HG02763 (cell line): ENCODE results near the gene RAD51B.
"Not testable (repeated sequence)": the region's sequence is repeated elsewhere in the genome, so short reads cannot be mapped to it uniquely, and the experiment has no call there.

Experiments
- ATAC-seq: cut with Tn5 transposase; IDR thresholded peaks from one replicate; pipeline ENCODE4 v1.9.1; 2021; ENCODE audit warnings: mild to moderate bottlenecking, moderate library complexity; ENCODE audit not compliant: unreplicated experiment

The RAD51B gene

DNA sequence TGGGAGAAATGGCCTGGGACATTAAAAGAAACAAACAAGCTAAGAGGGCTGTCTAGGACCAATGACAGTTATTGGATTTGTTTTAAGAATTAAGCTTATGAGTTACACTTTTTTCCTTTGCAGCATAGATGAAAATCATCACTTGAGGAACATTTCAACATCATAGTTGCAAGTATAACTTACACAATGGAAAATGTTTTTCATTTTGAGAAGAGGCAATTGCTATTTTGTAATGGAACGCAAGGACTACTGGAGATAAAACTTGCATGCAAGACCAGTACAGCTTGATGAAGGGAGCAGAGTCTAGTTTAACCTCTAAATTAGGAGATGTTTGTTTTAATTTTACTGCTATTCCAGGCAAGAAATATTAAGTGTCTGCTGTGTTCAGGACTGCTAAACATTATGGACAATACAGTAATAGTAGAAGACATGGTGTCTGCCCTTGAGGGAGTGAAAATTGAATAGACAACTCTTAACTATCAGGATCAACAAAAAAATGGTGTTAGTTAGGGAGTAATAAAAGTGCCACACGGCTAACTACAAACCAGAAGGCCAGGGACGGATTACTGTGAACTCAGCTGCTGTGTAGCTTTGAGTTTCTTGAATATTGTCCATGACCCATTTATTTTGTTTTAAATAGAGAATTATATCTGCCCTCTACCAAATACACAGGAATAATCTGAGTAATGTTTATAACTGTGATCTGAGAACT lies 374.5 kb downstream of the RAD51B start:
- no peak for ATAC-seq

DNA sequence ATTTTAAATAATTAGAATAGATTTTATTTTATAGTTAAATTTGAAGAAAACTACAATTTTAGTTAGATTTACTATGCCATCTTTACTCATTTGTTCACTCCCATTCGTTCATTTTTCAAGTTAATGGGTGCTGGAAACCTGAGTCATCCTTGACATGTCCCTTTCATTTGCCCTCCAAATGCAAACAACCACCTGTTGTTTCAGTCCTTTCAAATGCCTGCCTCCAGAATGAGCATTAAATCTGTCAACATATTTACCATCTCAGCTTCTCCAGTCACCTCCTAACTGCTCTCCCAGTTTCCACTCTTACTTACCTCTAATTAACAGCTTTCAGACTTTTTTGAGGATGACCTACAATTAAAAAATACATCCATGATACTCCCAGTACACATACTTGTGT lies 375.5 kb downstream of the RAD51B start:
- ATAC-seq: no peak

DNA sequence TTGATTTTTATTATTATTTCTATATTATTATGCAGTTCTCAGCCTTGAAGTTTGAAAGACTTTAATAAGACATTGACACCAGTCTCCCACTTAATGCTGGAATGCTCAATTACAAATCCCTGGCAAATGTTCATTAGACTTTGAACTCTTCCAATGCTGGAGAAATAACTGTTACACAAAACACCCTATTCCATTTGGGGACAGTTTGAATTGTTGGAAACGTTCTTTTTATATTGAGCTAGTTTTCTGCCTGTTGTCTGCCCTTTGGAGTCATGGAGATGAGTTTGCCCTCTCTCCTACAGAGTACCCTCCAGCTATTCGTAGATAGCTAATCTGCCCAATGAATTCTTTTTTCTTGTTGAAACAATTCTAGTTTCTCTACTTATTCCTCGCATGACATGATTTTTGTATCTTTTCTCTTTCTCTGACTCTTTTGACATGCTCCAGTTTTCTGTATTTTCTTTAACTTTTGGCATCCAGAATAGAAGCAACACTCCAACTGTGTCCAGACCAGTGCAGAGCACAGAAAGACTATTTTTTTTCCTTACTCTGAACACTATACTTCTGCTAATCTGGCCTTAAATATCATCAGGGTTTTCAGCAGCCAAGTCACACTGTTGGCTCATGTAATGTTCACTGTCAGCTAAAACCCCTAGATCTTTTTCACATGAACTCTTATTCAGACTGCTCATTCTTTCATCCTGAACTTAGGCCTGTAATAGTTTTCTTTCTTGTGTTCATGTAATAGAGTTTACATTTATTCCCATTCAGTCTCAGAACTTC lies 379.3 kb downstream of the RAD51B start:
- ATAC-seq: no peak

DNA sequence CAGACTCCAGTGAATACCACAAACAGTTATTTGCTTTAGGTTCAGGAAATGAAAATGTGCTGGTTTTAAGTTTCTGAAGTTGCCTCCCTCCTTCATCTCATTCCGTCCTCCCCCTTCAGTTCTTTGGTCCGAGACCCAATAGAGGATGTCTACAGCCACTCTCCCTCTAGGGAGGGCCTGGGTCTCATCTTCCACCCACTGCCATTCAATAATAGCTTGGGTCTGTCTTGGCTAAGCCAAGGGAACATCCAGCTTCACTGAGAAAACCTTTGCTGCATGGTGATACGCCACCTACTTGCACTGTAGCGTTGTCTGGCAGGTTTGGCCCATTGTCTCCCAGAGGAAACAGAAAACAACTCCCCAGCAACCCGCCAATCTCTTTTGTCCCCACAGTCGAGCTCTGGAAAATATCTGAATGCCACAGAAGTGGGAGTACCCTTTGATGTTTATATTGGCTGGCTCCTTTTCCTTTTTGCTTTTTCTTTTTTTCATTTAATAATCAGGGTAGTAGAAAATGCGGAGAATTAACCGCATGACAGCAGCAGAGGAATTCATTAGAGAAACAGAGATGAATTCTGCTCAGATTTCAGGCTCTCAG lies 380.1 kb downstream of the RAD51B start:
- ATAC-seq: no peak

DNA sequence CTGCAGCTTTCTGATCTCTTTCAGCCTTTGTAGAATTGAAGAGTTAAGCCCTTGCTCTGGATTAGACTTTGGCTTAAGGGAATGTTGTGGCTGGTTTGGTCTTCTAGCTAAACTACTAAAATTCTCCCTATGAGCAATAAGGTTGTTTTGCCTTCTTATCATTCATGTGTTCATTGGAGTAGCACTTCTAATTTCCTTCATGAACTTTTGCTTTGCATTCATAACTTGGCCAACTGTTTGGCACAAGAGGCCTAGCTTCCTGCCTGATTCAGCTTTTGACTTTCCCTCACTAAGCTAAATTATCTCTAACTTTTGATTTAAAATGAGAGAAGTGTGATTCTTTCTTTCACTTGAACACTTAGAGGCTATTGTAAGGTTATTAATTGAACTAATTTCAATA lies 384.3 kb downstream of the RAD51B start:
- no peak for ATAC-seq

DNA sequence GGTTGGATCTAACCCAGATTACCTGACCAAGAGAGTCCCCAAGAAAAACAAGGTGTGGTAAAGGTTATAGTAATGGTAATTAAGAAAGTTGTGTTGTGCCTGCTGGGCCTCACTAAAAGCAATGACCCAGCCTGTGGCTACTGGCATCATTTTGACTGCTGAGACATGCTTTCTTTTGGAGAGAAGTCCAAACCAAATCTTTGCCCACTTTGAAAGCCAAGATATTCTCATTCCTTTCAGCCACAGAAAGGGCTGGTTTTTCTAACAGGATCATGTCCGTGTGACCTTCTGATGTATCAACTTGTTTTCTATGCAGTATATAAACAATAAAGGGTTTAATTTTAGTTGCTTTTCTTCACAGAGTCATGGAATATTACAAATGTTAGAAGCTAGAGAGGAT lies 388.6 kb downstream of the RAD51B start:
- no peak for ATAC-seq

DNA sequence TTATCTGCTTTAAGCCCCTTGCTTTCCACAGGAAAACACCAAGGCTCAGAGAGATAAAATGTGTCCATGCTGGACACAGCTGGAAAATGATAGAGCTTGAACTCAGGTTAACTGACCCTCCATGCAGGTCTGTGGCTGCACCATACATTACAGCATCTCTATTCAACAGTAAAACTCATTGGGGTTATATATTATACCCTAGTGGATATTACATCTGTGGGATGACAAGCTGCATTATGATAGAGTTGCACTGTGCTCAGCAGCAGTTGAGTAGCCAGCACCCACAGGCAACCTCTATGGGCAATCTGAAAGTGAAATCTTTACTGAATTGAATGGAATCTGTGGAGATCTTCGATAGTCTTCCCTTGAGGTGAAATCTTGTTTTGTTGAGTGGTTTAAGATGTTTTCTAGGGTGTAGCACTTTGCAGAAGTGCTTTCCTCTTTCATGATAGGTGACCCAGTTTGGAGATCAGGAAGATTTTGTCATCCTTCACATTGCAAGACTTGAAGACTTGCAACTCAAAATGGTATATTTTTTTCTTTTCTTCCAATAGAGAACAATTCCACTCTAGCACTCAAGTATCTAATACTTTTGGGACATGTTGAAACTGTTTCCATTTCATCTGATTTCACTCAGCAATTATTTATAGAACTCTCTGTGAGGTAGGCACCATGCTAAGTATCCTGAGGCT lies 389.2 kb downstream of the RAD51B start:
- ATAC-seq: no peak

DNA sequence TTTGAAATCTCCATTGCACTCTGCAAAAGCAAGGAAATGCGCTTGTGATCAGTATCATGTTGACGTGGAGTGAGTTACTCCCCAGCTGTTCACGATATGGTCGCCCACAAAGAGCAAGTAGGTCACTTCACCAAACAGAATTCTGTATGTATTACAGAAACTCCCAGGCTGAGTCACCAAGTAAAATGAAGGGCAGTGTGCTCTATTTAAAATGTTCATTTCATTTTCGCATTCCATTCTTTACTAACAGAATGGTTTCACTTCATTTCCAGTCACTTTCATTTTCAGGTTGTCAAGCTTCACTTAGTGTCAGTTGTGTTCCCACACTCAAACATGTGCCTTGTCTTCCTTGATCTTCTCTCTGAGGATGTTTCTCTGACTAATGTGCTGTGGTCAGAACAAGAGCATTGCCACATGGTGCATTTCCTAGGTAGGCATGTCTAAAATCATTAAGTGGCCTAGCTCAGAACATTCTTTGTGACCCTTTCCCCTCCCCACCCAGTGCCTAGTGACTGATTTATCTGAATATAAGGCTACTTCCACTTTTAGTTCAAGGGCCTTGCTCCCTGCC lies 391.2 kb downstream of the RAD51B start:
- ATAC-seq: peak; percentile 85

DNA sequence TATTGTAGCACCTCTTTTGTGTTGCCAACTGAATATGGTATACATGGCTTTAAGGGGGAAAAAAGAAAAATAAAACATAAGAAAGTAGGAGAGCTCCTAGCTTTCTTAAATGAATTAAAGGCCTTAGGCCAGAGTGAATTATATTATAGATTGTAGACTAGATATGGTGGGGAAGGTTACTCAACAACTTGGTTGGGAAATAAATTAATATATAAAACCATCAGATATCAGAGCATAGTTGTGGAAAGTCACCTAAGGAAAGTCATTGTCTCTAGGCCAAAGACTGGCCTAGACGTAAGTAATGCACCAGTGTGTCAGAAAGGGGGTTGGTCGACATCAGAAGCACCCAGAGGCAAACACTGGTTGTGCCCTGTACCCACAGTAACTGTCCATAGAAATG lies 391.8 kb downstream of the RAD51B start:
- ATAC-seq: no peak

DNA sequence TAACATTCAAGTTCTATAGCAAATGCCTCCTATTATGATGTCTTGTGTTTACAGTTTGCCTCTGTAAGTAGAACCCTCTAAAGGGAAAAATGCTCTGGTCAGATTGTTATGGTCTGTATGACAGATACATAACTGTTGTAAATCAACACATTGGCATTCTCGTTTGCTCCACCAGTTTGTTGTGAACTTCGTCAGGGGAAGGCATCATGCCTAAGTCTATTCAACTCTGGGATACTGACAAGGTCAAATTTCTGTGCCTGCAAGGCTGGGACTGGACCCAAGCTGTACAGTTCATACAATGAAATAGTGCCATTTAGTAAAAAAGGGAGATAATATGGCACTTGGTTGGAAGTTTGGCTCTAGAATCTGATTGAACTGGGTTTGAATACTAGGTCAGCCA lies 392.3 kb downstream of the RAD51B start:
- ATAC-seq: no peak

DNA sequence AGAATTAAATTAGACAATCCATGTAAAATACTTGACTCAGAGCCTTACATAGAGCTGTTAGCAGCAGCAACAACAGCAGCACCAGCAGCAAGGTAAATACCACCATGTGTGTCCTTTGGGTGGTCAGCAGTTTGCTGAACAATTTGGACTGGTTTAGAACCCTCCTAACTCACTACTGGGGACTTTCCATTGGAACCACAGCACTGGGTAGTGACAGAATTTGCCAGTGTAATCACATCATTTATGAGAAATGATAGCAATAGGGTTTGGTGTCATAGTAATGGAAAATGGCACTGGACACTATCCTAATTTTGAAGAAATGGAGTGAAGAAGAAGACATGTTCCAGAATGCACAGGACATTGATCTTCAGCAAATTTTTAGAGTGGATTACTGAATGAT lies 392.8 kb downstream of the RAD51B start:
- ATAC-seq: no peak

DNA sequence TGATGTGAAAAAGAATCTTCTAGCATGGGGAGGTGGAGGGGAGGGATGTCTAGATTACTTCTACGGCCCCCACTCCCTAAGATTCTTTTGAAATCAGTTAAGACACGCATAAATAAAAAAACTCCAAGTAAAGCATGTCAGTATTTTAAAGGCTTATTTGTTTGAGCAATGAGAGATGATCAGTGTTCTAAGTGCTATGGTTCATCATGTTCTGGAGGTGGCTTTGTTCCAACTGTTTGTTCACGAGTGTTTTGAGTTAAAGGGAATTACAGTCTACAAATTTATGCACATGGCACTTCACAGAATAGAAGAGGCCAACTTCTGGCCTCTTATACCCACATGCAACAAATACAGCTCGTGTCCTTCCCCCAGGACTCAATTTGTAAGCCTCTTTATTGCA lies 394.9 kb downstream of the RAD51B start:
- no peak for ATAC-seq

DNA sequence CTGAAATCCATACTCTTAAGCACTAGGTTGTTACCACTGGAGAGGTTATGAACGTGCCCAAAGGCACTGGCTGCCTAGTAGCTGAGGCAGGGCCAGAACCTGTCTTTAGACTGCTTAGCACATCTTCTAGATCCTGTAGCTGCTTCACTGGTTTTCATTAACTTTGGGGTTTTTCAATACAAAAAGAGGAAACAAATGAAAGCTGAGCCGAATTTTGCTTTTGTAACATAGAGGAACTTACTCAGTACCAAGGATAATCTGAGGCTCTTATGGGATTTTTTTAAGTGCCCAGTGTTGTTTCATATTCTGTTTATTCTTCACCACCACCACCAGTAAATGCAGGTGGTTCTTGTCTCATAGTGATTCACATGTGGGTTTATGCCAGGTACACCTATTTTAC lies 396.1 kb downstream of the RAD51B start:
- ATAC-seq: no peak

DNA sequence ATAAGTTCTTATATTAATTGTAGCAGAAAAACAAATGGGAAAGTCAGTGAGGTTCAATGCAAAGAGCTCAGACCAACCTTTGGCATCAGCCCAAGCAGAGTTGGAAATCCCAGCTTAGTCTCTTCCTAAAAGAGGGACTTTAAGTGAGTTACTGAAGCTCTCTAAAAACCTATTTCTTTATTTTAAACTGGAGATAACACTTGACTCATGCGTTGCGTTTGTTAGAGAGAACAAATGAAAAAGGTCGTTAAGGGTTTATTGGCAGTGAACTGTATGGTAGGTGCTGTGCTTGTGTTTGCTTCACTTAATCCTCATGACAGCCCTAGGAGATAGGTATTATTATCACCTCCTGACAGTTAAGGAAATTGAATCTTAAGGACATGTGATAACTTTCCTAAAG lies 396.5 kb downstream of the RAD51B start:
- ATAC-seq: no peak

DNA sequence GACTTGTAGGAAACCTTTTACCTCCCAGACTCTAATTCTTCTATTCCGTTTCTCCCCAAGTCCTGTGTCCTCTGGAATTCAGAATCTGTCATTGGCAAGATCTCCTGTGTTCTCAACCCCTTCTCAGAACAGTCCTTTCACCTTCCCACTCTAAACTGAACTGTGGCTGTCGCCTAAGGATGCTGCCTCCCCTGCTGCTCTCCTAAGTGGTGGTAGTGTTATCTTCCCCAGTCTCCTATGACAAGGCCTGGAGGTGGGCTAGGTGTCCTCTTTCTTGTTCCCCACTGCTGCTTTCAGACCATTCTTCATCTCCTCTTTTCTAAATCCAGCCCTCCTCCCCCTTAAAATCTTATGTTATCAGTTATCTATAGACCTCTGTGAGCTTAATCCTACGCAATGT lies 397.4 kb downstream of the RAD51B start:
- ATAC-seq: no peak

DNA sequence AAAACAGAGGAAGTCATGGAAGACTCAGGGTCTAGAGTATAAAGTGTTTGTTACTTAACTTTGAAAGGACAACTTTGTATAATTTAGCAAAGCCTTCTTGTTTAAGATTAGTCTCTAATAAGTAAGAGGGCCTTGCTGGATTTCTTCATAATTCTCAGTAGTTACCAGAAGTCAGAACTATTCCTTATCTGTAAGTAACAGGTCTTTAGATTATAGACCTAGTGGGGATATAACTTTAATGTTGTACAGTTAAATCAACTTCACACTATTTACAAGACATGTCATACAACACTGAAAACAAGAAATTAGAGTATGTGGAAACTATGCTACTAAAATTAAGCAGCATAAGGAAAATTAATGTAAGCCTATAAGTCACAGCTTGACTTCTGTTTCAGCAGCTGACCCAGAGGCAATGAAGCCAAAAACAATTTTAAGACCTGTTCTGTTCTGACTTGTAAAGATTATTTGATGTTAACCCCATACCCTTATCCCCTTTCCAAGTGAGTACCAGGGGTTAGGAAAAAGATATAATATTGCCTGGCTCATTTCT lies 398.3 kb downstream of the RAD51B start:
- ATAC-seq: no peak

DNA sequence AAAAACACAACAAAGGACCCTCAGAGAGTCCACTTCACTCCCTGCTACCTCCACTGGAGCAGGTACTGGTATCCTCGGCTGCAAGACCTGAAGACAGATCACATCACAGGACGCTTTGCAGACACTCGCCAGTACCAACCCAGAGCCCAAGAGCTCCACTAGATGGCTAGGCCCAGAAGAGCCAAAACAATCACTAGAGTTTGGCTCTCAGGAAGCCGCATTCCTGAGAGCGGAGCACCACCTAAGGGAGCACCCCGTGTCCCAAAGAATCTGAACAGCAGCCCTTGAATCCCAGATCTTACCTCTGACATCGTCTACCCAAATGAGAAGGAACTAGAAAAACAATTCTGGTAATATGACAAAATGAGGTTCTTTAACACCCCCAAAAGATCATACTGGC lies 399.8 kb downstream of the RAD51B start:
- no peak for ATAC-seq

DNA sequence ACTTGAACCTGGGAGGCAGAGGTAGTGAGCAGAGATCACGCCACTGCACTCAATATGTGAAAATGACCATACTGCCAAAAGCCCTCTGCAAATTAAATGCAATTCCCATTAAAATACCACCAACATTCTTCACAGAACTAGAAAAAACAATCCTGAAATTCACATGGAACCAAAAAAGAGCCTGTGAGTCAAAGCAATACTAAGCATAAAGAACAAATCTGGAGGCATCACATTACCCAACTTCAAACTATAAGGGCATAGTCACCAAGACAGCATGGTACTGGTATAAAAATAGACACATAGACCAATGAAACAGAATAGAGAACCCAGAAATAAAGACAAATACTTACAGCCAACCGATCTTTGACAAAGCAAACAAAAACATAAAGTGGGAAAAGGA lies 401.5 kb downstream of the RAD51B start:
- not testable (repeated sequence) for ATAC-seq

DNA sequence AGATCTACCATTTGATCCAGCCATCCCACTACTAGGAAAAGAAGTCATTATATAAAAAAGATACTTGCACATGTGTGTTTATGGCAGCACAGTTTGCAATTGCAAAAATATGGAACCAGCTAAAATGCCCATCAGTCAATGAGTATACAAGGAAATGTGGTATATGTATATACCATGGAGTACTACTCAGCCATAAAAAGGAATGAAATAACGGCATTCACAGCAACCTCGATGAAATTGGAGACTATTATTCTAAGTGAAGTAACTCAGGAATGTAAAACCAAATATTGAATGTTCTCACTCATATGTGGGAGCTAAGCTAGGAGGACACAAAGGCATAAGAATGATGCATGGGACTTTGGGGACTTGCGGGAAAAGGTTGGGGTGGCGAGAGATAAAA lies 402.6 kb downstream of the RAD51B start:
- no peak for ATAC-seq

DNA sequence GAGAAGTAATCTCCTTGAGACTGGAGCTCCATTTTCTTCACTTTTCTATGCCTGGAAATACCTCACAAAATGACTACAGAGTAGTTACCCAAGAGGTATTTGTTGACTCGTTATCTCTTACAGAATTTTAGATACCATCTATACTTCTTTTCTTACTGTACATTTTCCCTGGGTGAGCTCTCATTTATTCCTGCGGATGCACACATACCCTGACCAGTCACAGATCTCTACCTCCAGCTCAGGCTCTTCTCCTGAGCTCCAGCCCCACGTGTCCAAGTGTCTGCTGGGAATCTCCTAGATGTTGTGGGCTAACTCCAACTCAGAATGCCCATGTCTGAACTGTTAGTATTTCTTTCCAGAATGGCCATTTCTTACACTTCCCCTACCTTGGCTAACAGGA lies 403.1 kb downstream of the RAD51B start:
- ATAC-seq: no peak

DNA sequence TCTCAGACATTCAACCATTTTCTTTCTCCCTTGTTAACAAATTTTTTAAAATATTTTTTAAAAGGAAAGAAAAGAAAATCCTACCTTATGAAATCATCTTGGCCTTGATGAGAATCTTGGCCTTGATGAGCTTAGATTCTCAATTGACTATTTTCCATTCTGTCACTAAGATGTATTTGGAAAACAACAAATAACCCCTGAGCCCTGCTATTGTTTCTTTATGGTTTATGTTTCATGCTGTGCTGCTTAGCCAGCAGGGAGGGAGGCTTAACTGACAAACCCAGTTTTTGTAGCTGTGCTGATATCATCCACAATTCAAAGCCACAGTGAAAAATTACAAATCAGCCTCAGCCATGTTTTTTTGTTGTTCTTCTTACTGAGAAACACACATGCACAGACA lies 404.1 kb downstream of the RAD51B start:
- ATAC-seq: no peak
